ENCODE measurements around the gene HAS3.
"Not testable (repeated sequence)": the region's sequence is repeated elsewhere in the genome, so short reads cannot be mapped to it uniquely, and the experiment has no call there.

The HAS3 gene

GRCh38 chr16:69105501-69106361 lies at the start of gene HAS3:
Gene HAS3, plus strand, starts transcription at chr16:69105653. Its CDS starts 3,743 bp downstream, at chr16:69109396.
- no peak for DNase-seq (ENCODE audit: low read depth in 2 of 2, low spot score in 1 of 2)

- DNase-seq (ENCODE audit: low read depth in 2 of 2, low spot score in 1 of 2), result no peak
These were observed 49.5 kb upstream of the HAS3 start for GRCh38 chr16:69055980-69056379.

- DNase-seq (ENCODE audit: low read depth in 2 of 2, low spot score in 1 of 2), result no peak
These were observed 49.0 kb upstream of the HAS3 start for GRCh38 chr16:69056421-69056820.

GRCh38 chr16:69057400-69058378 lies 47.8 kb upstream of the HAS3 start:
- DNase-seq (ENCODE audit: low read depth in 2 of 2, low spot score in 1 of 2), result no peak

- not testable (repeated sequence) for DNase-seq (ENCODE audit: low read depth in 2 of 2, low spot score in 1 of 2)
These were observed 42.0 kb upstream of the HAS3 start for GRCh38 chr16:69063491-69063890.

GRCh38 chr16:69064124-69064763 lies 41.2 kb upstream of the HAS3 start:
- DNase-seq (ENCODE audit: low read depth in 2 of 2, low spot score in 1 of 2), result no peak

GRCh38 chr16:69064764-69065313 lies 40.6 kb upstream of the HAS3 start:
- DNase-seq (ENCODE audit: low read depth in 2 of 2, low spot score in 1 of 2), result no peak

- DNase-seq (ENCODE audit: low read depth in 2 of 2, low spot score in 1 of 2), result no peak
These were observed 35.9 kb upstream of the HAS3 start for GRCh38 chr16:69069504-69069903.

GRCh38 chr16:69071036-69071435 lies 34.4 kb upstream of the HAS3 start:
- DNase-seq (ENCODE audit: low read depth in 2 of 2, low spot score in 1 of 2), result no peak

- no peak for DNase-seq (ENCODE audit: low read depth in 2 of 2, low spot score in 1 of 2)
These were observed 32.8 kb upstream of the HAS3 start for GRCh38 chr16:69072640-69072974.

- no peak for DNase-seq (ENCODE audit: low read depth in 2 of 2, low spot score in 1 of 2)
These were observed 32.2 kb upstream of the HAS3 start for GRCh38 chr16:69073181-69073702.

GRCh38 chr16:69077251-69077650 lies 28.2 kb upstream of the HAS3 start:
- DNase-seq (ENCODE audit: low read depth in 2 of 2, low spot score in 1 of 2), result no peak

- no peak for DNase-seq (ENCODE audit: low read depth in 2 of 2, low spot score in 1 of 2)
These were observed 27.4 kb upstream of the HAS3 start for GRCh38 chr16:69078073-69078472.

GRCh38 chr16:69079697-69080096 lies 25.8 kb upstream of the HAS3 start:
- no peak for DNase-seq (ENCODE audit: low read depth in 2 of 2, low spot score in 1 of 2)

- DNase-seq (ENCODE audit: low read depth in 2 of 2, low spot score in 1 of 2), result no peak
These were observed 22.0 kb upstream of the HAS3 start for GRCh38 chr16:69083306-69083941.

GRCh38 chr16:69084289-69084688 lies 21.2 kb upstream of the HAS3 start:
- no peak for DNase-seq (ENCODE audit: low read depth in 2 of 2, low spot score in 1 of 2)

GRCh38 chr16:69085032-69085695 lies 20.3 kb upstream of the HAS3 start:
- DNase-seq (ENCODE audit: low read depth in 2 of 2, low spot score in 1 of 2), result no peak

- no peak for DNase-seq (ENCODE audit: low read depth in 2 of 2, low spot score in 1 of 2)
These were observed 18.3 kb upstream of the HAS3 start for GRCh38 chr16:69087161-69087581.

GRCh38 chr16:69088684-69089083 lies 16.8 kb upstream of the HAS3 start:
- no peak for DNase-seq (ENCODE audit: low read depth in 2 of 2, low spot score in 1 of 2)
